Gastroesophageal sphincter (tissue), 4 donors: ENCODE data around the gene FHIT. TPM values are rescaled to one million over a fixed set of nuclear protein-coding genes. Genes with fewer than 3 reads are reported as not detected.

Source experiments
- ATAC-seq: fragments of 150-250 bp; one replicate; pipeline ENCODE4 v1.9.1; 2016; ENCODE audit warnings: mild to moderate bottlenecking, moderate library complexity
- H3K27ac ChIP-seq, 4 donors: fragments of 200-600 bp; sonication (generic) in 3 of 4; 1 replicate in 3 of 4; 2 replicates in 1 of 4; pipeline ENCODE4 v1.5.1; 2016 to 2019
- H3K27me3 ChIP-seq: fragments of 200-600 bp; sonication (generic); one replicate; pipeline ENCODE4 v1.5.1; 2019
- H3K36me3 ChIP-seq, 2 donors: fragments of 200-600 bp; sonication (generic); one replicate each; pipeline ENCODE4 v1.5.1; 2019; ENCODE audit warnings: control low read depth in 1 of 2
- H3K4me1 ChIP-seq, 3 donors: fragments of 200-600 bp; sonication (generic); 1 replicate in 2 of 3; 2 replicates in 1 of 3; pipeline ENCODE4 v1.5.1; 2016 to 2019; ENCODE audit warnings: control low read depth in 2 of 3
- H3K4me3 ChIP-seq, 2 donors: fragments of 200-600 bp; sonication (generic); one replicate each; pipeline ENCODE4 v1.5.1; 2019; ENCODE audit warnings: mild to moderate bottlenecking in 1 of 2, moderate library complexity in 1 of 2
- H3K9me3 ChIP-seq, 3 donors: fragments of 200-600 bp; sonication (generic); one replicate each; pipeline ENCODE4 v1.5.1; 2017 to 2019; ENCODE audit warnings: control low read depth in 2 of 3
- CTCF ChIP-seq, 4 experiments: fragments of 200-600 bp in 2 of 4; fragments of 450-650 bp in 2 of 4; sonication (generic) in 1 of 4; IDR thresholded peaks; one replicate each; pipeline ENCODE4 v1.5.1; 2017 to 2019; ENCODE audit warnings: antibody characterized with exemption in 4 of 4, mild to moderate bottlenecking in 2 of 4, moderate library complexity in 2 of 4
- EP300 ChIP-seq: sonication (generic); formaldehyde crosslinking; IDR thresholded peaks from one replicate; pipeline ENCODE4 v1.6.1; 2017; ENCODE audit warnings: antibody characterized with exemption, mild to moderate bottlenecking
- POLR2A ChIP-seq, 2 donors: fragments of 450-650 bp; IDR thresholded peaks; one replicate each; pipeline ENCODE4 v1.6.1; 2017; ENCODE audit warnings: antibody characterized with exemption in 2 of 2, mild to moderate bottlenecking in 2 of 2, moderate library complexity in 1 of 2
- POLR2AphosphoS5 ChIP-seq: sonication (generic); formaldehyde crosslinking; IDR thresholded peaks from one replicate; pipeline ENCODE4 v1.6.1; 2017; ENCODE audit warnings: antibody characterized with exemption
- WGBS, 2 donors: methylation state at CpG; one replicate each; pipeline ENCODE4 v1.1.5; 2018; ENCODE audit warnings: low coverage in 1 of 2; 5-methylcytosine and 5-hydroxymethylcytosine counted together
- total RNA-seq, 4 donors: library from RNA; depleted of rRNA; stranded (reverse); fragments of >200 nt; gene quantifications; one replicate each; pipeline ENCODE4 v1.1.0, GENCODE V29; 2016

FHIT gene
- total RNA-seq, 4 donors from 2014 or later = 1.4 to 7.3 (median 3.9) TPM

- H3K4me3 ChIP-seq = no peak overlapping the region
- WGBS, 2 donors = 89% methylated on average over 3 of the region's 3 CpGs; no CpG with 5 or more reads in 1 of the 2 donors
- no peaks in the 10 kb centered on the region for H3K9me3 ChIP-seq
- ATAC-seq = no peak
- H3K27me3 ChIP-seq = no peaks in the 10 kb centered on the region
- H3K4me1 ChIP-seq = no peaks in the 10 kb centered on the region
- TF ChIP-seq CTCF (IDR thresholded peaks at IDR 0.05) (no peak), EP300 (no peak), POLR2A (IDR thresholded peaks at IDR 0.05) (no peak), POLR2AphosphoS5 (no peak)
- H3K36me3 ChIP-seq = no peaks in the 10 kb centered on the region
- no peak overlapping the region for H3K27ac ChIP-seq
These were observed 1025.4 kb downstream of the FHIT start for GRCh38 chr3:60225848-60226247.

- no peak overlapping the region for H3K4me3 ChIP-seq
- no peaks in the 10 kb centered on the region for H3K9me3 ChIP-seq
- H3K27ac ChIP-seq = no peak overlapping the region
- no peaks in the 10 kb centered on the region for H3K36me3 ChIP-seq
- no peak for TF ChIP-seq EP300
- ATAC-seq = no peak
- WGBS, 2 donors = 95% methylated on average over 4 of the region's 4 CpGs
- no peaks in the 10 kb centered on the region for H3K27me3 ChIP-seq
- no peaks in the 10 kb centered on the region for H3K4me1 ChIP-seq
These were observed 1030.5 kb downstream of the FHIT start for GRCh38 chr3:60220768-60221167.

GRCh38 chr3:60219501-60219900 lies 1031.8 kb downstream of the FHIT start:
- 58 to 88% methylated on average over 2 of the region's 2 CpGs for WGBS, 2 donors
- Histone ChIP-seq H3K4me1 (no peaks in the 10 kb centered on the region), H3K27ac (no peak overlapping the region), H3K36me3 (no peaks in the 10 kb centered on the region), H3K4me3 (no peak overlapping the region), H3K27me3 (no peaks in the 10 kb centered on the region), H3K9me3 (no peaks in the 10 kb centered on the region)
- ATAC-seq = no peak
- TF ChIP-seq CTCF (IDR thresholded peaks at IDR 0.05) (no peak), POLR2A (IDR thresholded peaks at IDR 0.05) (no peak), POLR2AphosphoS5 (no peak), EP300 (no peak)

GRCh38 chr3:60217156-60217911 lies 1033.9 kb downstream of the FHIT start:
- H3K9me3 ChIP-seq = no peaks in the 10 kb centered on the region
- H3K4me1 ChIP-seq = no peaks in the 10 kb centered on the region
- WGBS, 2 donors = 64 to 67% methylated on average over 3 of the region's 3 CpGs
- no peaks in the 10 kb centered on the region for H3K27me3 ChIP-seq
- no peaks in the 10 kb centered on the region for H3K36me3 ChIP-seq
- H3K4me3 ChIP-seq = no peak overlapping the region
- H3K27ac ChIP-seq = no peak overlapping the region
- no peak for ATAC-seq
- TF ChIP-seq POLR2AphosphoS5 = no peak
- no peak for TF ChIP-seq EP300
- no peak for TF ChIP-seq POLR2A (IDR thresholded peaks at IDR 0.05)
- TF ChIP-seq CTCF (IDR thresholded peaks at IDR 0.05) = no peak

- Histone ChIP-seq H3K27me3 (no peaks in the 10 kb centered on the region), H3K9me3 (no peaks in the 10 kb centered on the region), H3K36me3 (no peaks in the 10 kb centered on the region), H3K27ac (no peak overlapping the region), H3K4me3 (no peak overlapping the region), H3K4me1 (no peaks in the 10 kb centered on the region)
- no peak for ATAC-seq
- TF ChIP-seq EP300 (no peak), POLR2A (IDR thresholded peaks at IDR 0.05) (no peak), POLR2AphosphoS5 (no peak), CTCF (IDR thresholded peaks at IDR 0.05) (no peak)
- 60 to 94% methylated on average over 2 of the region's 2 CpGs for WGBS, 2 donors
These were observed 1034.7 kb downstream of the FHIT start for GRCh38 chr3:60216462-60217075.
